HG03108 (cell line): Measurements from ENCODE around the gene PAX5.

Experiments
- ATAC-seq: cut with Tn5 transposase; IDR thresholded peaks from one replicate; pipeline ENCODE4 v1.9.1; 2021; ENCODE audit warnings: moderate library complexity; ENCODE audit not compliant: unreplicated experiment

Gene PAX5

DNA sequence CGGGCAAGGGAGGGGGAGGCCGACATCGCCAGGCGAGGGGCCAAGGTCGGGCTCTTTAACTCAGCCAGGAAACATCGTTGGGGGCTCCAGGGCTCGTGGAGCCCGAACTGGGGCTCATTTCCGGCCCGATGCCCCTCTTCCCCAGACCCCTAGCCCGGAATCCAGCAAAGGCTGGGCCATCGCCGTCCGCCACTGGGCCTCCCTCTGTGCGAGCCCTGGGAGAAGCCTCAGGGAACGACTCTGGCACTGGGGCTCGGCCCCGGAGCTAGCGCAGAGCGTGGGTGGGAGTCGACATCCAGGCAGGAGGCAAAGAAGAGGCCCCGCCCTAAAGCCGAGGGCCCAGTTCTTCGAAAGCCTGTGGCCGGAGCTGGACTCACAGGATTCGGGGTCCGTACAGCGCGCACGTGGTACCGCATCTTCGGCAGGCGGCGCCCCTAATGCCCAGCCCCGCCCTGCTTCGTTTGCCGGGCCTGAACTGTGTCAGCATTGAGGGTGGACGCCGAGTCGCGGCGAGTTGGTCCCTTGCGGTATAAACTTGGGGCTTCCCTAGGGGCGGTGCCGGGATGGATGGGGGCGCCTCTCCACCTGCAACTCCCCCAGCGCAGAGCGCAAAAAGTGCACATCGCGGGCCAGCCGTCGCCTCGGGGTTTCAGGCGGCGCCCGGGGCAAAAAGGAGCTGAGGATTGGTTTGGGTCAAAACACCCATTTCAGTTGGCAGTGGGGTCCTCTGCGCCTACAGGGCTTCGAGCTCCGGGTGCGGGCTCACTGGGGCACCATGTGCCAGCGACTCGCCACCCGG is 3.6 kb upstream of the PAX5 start:
- no peak for ATAC-seq

DNA sequence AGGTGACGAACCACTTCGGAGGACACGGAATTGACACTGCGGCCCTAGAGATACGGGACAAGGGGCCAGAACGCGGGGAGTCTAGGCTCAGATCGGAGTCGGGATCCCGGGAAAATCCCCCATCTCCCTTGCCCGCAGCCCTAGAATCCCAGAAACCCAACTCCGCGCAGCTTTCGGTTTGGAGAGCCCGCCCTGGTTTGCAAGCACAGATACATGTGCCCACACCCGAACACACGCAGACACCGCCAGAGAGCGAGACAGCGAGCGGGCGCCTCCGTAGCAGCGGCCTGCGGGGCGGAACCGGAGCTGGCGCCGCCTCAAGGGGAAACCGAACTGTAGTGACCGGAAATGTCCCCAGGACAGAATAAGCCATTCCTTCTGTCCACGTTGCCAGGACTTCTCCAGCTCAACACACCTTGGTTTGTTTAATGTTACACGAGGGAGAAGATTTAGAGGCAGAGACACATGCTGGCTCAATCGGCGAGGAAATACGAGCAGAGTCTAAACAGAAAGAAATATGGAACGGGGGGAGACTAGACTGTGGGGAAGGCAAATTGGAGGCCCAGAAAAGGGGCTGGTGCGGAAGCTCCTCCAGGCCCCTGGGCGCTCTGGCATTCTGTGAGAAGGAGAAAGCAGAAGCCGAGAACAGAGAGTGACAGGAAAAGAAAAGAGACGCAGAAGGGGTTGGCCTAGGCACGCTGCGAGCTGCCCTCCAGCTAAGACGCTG is 2.9 kb upstream of the PAX5 start:
- no peak for ATAC-seq

DNA sequence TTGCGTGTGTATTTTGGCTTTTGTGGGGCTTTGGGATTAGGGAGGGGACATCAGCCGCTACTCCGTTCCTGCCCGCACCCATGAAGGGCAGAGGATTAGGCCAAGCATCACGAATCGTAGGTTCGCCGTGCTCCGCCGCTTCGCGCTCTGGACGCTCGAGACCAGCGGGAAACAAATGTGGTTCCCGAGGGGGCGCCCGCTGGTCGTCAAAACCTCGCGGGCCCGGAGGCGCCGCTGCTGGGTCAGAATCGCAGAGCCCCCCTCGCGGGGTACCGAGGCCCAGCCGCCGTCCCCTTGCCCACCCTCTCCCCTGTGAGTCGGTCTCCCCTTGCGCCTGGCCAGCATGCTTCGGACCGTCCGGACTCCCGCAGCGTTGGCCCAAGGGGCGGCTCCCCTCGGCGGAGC is 2.3 kb upstream of the PAX5 start:
- ATAC-seq: no peak

DNA sequence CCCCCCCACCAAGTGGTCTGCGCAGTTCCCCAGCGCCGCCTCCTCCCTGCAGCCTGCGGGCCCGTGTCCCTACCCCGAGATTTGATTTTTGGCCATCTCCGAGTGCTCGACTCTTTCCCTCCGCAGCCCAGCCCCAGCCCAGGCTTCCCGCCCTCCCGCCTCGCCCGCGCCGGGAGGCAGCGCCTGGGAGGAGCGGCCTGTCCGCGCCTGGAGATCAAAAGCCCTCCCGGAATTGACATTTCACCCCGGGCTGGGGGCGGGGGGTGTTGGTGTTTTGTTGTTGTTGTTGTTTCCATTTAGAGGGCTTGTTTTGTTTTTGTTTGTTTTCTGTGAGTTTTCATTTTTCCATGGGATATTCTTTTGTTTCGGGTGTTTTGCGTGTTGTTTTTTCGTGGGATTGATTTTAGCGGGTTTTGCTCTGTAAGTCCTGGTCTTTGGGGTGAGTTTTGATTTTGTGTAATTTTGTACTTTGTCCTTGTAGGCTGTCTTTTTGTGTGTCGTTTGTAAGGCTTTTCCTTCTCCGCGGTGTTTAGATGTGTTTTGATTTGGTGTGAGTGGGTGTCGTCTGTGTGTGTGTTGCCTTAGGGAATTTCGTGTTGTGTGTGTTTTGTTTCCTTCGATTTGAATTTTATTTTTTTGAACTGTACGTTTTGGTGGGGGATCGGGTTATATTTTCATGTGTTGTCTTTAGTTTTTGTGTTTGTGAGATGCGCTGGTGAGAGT is 1.7 kb upstream of the PAX5 start:
- no peak for ATAC-seq

DNA sequence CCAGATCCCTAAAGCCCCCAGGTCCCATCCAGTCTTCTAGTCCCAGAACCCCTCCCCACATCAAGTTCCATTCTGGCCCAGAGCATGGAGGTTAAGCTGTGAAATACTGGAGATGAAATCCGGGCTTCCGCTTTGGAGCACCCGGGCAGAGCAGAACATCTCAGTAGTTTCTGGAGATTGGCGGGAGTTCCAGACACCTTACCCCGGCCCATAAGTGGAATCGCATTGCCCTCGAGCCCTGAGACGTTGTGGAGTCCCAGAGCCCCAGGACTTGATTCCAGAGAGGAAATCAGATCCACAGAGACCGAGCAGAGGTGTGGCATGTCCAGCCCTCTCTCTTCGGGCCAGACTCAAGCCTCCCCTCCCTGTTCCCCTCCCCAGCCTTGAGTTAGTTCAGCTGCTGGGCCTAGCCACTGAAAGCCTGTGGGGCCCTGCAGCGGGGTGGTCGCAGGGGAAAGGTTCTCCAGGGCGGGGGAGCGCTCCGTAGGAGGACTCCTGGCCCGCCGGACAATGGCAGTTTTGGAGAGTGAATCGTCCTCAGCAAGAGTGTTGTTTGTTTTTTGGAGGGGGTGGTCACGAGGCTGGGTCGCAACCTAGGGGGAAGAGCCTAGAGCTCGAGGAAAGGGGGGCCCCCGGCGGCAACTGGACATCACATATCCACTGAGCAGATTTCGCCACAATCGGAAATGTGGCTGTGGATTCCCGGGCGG is 1.0 kb upstream of the PAX5 start:
- ATAC-seq: no peak

DNA sequence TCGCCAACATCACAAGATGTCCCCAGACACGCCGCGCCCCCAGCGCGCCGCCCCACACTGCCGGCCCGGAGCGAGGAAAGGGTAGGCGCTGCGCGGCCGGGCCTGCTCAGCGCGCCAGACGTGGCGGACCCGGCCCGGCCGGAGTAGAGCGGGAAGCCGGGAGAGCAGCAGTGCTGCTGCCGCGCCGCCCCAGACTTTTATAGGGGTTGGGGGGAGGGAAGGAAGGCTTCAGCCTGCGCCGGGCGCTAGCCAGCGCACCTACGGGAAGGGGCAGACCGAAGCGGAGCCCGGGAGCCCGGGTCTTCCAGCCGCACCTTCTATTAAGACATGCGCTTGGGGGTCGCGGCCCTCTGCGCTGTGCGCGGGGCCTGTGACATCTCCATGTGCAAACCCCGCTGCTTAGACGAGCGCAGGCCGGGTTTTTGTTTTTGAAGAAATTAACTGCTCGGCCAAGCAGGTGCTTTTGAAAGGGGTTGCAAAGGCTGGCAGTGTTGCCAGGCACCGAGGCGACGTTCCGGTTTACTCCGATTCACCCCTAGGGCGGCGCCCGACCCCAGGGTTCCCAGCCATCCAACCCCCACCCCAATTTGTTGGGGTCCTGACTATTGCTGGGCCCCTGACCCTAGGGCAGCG is 353 bp upstream of the PAX5 start:
- peak; percentile 14 for ATAC-seq

DNA sequence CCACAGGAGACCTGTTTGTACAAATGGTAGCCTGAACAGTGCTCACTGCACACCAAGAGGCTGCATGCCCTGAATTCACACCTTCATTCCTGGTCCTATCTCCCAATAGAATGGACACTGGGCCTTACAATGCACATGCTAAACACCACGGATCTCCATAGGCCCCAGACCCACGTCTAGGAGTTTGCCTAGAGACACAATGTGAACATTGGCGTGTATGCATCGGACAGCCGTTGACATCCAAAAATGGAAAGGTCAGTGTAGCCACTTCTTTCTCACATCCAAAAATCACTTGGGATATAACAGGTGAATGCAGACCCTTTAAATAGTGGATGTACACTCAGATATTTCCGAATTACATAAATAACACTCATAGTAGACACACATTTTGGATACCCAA is 927 bp downstream of the PAX5 start:
- ATAC-seq: no peak

DNA sequence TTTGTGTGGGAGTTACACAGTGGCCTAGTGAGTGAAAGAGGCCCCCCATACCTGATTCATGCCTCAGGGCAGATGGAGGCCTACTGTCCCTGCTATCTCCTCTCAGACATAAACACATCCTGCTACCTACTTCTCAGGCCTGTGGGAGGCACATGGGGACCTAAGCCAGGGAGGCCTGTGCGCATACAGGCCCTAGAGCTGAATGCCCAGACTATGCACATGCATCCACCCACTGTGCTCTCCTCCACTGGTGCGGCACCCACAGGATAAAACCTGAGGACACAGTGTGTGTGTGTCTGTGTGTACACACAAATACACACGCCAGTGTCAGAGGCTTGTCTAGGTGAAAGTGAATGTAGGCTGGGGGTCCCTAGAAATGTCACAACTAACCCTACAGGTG is 1.4 kb downstream of the PAX5 start:
- no peak for ATAC-seq

DNA sequence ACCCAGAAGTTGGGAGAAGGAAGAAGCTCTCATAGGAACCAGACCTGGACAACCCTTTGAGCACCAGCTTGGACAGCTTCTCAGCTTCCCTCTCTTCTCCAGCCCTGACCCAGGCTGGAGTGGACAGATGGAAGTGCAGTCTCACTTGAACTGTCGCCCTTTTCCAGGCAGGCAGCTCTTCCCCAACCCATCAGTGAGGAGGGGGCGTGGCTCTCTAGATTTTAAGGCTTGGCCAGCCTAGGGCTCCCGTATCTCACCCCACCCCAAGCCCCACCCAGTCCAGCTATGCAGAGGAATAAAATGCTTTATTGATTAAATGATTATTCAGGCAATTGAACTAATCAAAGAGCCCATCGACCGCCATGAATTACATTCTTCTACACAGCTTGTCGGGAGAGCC is 2.2 kb downstream of the PAX5 start:
- no peak for ATAC-seq

DNA sequence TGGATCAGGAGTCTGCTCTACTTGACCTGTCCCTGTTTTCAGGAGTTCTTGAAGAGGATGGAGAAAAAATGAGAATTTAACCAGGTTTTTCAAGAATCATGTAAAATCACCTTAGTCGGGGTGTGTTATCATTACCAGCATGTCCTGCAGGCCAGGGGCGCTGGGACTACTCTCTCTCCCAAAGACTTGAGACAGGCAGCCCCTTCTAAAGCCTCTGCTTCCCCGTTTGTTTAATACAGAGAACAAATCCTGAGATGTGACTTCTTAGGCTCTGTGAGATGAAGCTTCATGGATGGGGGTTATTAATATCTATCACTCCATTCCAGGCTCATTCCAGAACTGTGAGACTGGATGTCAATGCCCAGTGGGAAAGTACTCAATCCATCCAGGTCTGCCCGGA is 3.0 kb downstream of the PAX5 start:
- ATAC-seq: no peak

DNA sequence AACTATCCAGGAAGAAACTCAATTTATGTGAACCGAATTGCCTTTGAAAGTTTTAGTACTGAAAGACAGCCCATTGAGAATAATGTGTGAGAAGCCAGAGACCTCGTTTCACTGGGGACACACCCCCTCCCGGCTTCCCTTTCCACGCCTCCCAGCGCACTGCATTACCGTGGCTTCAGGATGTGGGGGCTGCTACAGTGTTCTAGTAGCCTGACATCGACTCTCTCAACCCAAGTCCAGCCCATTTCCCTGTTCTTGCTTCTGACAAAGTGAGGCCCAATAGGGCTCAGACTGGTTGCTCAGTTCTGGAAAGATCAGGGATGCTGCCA is 3.5 kb downstream of the PAX5 start:
- no peak for ATAC-seq

DNA sequence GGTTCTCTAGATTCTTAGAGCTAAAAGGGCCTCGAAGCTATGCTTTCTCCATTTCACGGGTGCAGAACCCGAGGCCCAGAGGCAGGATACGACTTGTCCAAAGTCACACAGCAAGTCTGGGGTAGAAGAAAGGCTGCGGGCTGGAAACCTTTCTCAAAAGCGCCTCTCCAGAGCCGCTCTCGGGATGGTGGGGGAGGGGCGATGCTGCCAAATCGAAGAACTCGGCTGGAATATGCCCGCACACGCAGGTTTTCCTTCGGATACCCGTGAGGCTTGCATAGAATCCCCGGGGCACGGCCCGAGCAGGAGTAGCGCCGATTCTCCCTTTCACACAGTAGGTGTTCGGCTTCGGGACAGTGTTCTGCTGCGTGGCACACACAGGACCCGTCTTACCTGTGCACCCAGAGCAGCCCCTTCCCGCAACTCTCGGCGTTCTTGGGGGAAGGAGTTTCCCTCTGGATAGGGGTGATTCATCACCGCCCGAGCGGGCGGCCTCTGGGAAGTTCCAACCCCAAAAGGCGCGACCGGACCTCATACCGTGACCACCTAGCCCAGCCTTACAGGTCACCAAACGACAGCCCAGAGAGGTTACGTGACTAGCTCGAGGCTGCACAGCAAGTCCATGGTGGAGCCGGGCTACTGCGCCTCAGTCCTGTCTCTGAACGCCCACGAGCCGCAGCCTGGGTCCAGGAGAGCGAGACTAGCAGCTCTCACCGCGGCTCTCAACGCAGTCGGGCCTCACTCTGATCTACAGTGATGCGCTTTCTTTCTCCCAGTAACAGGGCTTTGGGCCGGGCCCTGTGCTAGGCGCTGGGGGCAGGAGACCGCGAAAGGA is 4.1 kb downstream of the PAX5 start:
- no peak for ATAC-seq

DNA sequence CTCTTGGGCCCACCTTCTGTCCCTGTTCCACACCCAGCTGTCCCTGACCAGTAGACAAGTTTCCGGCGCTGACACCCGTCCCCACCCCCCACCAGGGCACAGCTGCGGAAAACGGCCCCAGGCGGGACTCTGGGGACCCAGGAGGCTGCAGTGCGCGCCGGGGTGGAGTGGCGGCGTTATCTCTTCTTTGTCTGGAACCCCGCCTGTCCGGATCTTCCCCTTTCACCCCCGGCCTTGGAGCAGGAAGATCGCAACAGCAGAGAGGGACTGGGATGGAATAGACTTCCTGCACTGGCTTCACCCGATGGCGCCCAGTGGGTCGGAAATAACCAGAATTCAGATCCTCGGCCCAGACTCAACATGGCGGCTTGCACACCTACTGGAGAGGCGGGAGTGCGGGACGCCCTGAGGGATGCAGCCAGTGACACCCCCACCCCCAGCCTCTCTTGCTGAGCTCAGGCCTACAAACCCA is 4.7 kb downstream of the PAX5 start:
- no peak for ATAC-seq

DNA sequence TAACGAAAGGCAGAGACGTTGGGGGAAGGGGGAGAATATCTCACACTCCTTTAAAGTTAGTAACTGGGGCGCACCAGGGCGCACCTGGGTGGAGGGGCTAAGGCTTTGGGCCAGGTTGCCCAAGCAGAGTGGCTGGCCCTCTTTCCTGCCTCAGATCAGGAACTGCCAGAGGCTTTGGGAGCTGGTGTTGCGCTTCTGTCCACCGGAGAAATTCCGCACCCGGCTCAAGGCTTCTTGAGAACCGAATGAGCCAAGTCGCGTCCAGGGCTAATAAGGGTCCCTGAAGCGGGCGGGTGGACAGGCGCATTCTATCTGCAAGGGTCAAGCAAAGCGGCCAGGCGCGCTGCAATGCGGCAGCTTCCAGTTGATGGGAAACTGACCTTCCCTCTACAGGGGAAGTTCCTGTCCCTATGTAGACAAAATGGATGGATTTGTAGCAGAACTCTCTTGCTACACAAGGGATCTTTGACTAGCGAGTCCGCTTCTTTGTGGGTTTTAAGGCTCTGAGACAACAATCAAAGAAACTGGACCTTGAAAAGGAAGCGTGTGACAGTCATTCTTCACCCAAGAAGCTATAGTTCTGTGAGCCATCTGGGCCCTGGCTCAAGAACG is 5.5 kb downstream of the PAX5 start:
- ATAC-seq: no peak

DNA sequence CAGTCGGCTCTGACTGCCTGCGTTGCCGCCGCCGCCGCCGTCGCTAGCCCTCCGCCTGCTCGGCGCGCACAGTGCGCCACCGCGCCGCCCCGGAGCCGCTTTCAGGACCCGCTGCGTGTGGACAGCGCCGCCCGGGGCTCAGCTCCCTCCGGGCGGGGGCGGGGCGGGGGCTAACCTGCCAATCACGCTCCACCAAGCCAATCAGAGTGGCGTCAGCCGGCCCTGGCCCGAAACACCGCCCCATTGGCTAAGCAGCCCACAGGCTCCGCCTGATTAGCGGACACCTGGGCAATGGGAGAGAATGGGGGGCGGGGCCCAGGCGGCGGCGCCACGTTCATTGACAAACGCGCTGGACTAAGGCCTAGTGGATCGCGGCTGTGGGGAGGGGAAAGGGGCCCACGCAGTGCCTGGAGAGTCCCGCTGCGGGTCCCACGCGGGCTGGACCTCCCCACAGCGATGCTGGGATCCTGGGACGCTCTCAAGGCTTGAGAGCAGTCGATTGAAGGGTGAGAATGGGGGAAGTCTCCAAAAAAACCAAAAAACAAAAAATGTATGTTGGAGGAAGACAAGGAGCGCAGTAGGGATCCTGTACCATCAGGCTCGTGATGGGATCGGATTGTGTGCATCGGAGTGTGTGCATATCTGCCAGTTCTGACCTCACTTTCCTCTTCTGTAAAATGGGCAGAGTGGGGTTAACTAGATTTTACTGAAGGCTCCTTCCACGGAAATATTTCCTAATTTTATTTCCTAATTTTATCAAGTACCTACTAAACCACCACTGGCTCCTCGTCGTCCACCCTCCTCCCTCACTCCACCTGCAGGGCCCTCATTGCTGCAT is 6.3 kb downstream of the PAX5 start:
- peak; percentile 61 for ATAC-seq

DNA sequence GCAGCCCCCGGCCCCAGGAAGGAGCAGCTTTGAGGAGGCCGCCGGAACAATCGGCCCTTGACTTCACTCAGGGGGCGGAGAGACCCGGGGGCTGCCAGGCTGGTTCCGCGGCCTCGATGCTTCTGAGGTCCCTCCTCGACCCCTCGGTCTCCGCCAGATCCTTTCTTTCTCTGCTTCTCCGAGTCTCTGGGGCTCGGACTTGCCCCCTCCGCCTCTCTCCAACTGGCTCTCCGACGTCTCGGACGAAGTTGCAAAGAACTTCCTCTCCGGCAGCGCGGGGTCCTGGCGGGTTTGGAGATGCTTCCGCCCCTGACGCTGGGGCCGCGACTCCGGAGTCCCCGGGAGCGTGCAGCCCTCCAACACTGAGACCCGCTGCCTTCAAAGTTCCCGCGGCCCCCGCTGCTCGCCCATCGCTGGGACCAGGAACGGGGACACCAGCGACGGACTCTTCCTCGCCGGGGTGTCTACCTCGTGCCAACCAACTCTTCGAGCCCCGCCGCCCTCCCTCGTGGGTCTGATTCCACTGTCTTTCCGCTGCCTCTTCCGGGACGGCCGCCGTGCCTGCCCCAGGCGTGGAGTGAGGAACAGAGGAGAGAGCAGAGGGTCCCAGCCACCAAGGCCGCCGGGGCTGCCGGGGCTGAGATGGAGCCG is 7.0 kb downstream of the PAX5 start:
- ATAC-seq: no peak

DNA sequence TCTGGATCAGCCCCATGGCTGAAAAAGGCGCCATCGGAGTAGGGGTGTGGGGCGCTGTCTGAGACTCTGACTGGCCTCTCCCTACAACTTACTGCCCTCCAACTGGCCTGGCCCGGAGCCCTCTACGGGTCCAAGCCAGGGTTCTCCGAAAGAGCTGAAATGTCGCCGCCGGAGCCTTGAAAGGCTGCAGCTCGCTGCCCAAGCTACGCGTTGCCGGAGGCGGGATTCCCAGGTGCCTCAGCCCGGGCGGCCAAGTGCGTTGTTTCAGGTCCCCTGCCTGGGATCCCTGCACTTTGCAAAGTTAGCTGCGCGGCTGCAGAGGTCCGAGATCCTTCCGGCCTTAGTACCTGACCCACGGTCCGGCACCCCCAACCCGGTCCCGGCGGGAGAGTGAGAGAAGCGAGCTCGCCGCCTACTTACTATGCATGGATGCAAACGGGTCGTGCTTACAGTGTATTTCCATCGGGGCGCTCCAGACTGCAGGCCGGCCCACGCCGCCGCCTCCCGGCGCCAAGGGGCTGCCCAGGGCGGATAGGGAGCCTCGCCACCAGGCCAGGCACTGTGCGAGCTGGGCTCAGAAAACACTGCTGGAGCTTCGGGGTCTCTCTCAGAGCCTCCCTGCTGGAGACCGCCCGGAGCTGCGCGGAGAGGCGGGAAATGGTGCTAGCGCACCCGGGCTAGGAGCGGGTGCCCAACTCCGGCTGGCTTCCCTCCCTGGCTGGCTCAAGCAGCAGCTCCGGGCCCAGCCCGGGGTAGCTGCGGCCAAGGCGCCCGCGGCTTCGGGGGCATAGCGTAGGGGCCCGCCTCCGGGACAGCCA is 7.7 kb downstream of the PAX5 start:
- no peak for ATAC-seq

DNA sequence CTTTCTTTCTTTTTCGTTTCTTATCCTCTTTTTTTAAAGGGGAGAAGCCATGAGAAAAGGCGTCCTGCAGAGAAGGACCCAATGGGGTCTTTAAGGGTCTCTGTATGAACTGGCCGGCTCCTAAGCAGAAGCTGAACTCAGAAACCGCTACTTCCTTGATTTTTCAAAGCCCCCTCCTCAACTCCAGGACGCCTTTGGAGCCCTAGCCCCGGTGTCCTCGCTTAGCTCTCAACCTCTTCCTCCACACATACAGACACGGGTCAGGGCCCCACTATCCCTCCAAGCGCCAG is 8.3 kb downstream of the PAX5 start:
- no peak for ATAC-seq
